BE2C (cell line): ENCODE results near the gene SNX30.

Experiments used
- DNase-seq: peaks from one replicate; pipeline ENCODE4 v3.0.0-alpha.2; 2020
- H3K27me3 ChIP-seq: fragments of 250-450 bp; sonication (Bioruptor Pico); 2 replicates; pipeline ENCODE4 v1.5.1; 2020; ENCODE audit warnings: mild to moderate bottlenecking
- H3K36me3 ChIP-seq: fragments of 250-450 bp; sonication (Bioruptor Pico); 2 replicates; pipeline ENCODE4 v1.5.1; 2020; ENCODE audit warnings: mild to moderate bottlenecking
- H3K4me1 ChIP-seq: fragments of 250-450 bp; sonication (Bioruptor Pico); 2 replicates; pipeline ENCODE4 v1.5.1; 2020
- H3K4me3 ChIP-seq: 2 replicates; pipeline ENCODE4 v1.5.1; 2011; ENCODE audit warnings: low read depth, low read length
- H3K9me3 ChIP-seq: fragments of 250-450 bp; sonication (Bioruptor Pico); 2 replicates; pipeline ENCODE4 v1.5.1; 2020
- TF ChIP-seq, protein P1 (sequence below): IDR thresholded peaks from 2 replicates; pipeline ENCODE4 v1.5.1; 2012; ENCODE audit warnings: mild to moderate bottlenecking, low read depth, low read length

The SNX30 gene

DNA sequence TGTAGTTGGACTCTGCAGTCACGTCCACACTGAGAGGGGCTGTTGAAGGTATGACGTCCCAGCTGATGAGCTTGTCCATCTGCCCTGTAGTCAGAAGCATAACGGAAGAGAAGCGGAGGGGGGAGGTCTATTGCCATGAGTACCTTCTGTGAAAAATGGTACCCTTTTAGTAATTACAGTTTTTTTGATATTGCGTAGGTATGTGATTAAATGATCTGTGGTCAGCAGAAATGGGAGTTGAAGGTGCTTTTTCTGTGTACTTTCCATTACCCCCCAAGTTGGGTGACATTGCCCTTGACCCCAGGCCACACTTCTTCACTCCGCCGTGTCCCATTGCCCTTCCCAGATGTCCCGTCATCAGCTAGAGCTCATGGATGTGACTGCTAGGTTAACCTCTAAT, 45.9 kb downstream of the SNX30 start:
- TF ChIP-seq, protein P1, sequence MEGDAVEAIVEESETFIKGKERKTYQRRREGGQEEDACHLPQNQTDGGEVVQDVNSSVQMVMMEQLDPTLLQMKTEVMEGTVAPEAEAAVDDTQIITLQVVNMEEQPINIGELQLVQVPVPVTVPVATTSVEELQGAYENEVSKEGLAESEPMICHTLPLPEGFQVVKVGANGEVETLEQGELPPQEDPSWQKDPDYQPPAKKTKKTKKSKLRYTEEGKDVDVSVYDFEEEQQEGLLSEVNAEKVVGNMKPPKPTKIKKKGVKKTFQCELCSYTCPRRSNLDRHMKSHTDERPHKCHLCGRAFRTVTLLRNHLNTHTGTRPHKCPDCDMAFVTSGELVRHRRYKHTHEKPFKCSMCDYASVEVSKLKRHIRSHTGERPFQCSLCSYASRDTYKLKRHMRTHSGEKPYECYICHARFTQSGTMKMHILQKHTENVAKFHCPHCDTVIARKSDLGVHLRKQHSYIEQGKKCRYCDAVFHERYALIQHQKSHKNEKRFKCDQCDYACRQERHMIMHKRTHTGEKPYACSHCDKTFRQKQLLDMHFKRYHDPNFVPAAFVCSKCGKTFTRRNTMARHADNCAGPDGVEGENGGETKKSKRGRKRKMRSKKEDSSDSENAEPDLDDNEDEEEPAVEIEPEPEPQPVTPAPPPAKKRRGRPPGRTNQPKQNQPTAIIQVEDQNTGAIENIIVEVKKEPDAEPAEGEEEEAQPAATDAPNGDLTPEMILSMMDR = no peak
- Histone ChIP-seq H3K4me1 (no peaks in the 10 kb centered on the region), H3K36me3 (no peaks in the 10 kb centered on the region), H3K4me3 (no peak overlapping the region), H3K9me3 (no peaks in the 10 kb centered on the region), H3K27me3 (no peaks in the 10 kb centered on the region)
- no peak for DNase-seq

DNA sequence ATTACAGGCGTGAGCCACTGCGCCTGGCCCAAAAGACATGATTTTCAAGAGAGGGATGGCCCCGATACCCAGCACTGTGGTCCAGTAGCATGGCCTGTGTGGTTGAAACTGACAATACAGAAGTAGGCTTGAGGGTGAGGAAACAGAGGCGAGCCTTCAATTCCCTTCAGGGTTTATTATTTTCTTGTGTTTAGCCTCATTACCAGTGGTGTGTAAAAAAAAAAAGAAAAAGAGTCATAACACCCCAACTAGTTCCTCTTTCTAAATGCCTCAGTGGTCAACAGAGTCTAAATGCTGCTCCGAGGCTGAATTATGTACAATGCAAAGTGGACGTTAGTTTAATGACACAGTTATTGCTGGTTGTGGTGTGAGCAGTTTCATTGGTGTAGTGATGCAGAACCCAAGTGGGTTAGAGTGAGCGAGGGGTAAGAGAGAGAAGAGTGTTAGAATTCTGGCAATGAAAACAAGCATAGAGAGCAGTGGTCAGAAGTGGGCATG, 58.8 kb downstream of the SNX30 start:
- DNase-seq = no peak

DNA sequence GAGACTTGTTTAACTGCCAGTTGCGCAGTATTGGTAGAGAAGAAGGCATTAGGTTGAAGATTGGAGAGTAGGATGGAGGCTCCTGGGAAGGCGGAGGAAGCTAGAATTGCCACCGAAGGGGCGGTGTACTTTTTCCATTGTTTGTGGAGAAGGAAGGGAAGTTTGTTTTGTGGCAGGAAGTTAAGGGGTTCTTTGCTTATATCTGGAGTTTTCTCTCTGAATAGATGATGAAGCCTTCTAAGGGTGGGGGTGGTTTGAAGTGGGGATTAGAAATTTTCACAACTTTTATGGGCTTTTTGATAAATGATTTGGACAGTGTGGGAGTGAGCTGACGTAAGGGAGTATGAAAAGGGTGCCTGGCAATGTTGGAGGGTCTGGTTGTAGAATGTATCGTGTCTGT, 59.3 kb downstream of the SNX30 start:
- H3K36me3 ChIP-seq = no peaks in the 10 kb centered on the region
- no peak overlapping the region for H3K4me3 ChIP-seq
- H3K27me3 ChIP-seq = no peaks in the 10 kb centered on the region
- no peaks in the 10 kb centered on the region for H3K4me1 ChIP-seq
- no peaks in the 10 kb centered on the region for H3K9me3 ChIP-seq
- TF ChIP-seq, protein P1 = no peak
- no peak for DNase-seq

More for the DNA sequence above, 58.8 kb downstream of the SNX30 start:
- TF ChIP-seq, protein P1 = no peak
- Histone ChIP-seq H3K9me3 (no peaks in the 10 kb centered on the region), H3K4me3 (no peak overlapping the region), H3K36me3 (no peaks in the 10 kb centered on the region), H3K4me1 (no peaks in the 10 kb centered on the region), H3K27me3 (no peaks in the 10 kb centered on the region)

DNA sequence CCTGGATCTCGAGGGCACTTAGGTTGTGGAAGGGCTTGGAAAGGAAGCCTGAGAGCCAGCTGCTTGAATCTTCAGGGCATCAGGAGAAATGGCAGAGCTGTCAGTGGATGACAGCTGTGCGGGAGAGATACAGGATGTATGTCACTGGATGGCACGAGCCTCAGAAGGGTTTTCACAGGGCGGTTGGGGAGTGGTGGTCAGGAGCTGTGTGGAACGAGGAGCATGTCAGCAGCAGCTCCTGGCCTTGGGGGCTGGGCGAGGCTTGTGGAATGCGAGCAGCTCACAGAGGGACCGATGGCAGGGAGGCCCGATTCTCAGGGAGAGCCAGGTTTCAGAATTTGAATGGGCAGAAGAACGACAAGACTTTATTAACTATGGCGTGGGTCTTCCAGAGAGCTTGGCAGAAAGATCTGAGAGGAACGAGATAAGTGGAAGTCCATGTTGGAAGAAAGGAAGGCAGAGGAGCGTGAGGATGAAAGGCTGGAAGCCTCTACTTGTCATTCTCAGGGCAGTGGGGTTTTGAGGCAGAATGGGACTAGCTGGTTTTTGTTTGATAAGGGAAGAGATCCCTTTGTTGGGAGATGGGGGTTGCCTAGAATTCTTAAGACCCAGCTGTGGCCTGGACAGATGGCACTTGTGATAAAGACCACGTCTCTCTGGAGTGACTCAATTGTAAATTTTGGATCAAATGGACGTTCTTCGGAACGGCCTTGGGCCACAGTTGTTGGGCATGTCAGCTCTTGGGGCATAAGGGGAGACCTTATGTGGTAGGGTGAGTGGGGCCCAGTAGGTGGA, 60.3 kb downstream of the SNX30 start:
- Histone ChIP-seq H3K36me3 (no peaks in the 10 kb centered on the region), H3K27me3 (no peaks in the 10 kb centered on the region), H3K4me1 (no peaks in the 10 kb centered on the region), H3K4me3 (no peak overlapping the region), H3K9me3 (no peaks in the 10 kb centered on the region)
- DNase-seq = no peak
- TF ChIP-seq, protein P1 = no peak

GRCh38 chr9:112811518-112811917, 61.0 kb downstream of the SNX30 start:
- Histone ChIP-seq H3K27me3 (no peaks in the 10 kb centered on the region), H3K4me1 (no peaks in the 10 kb centered on the region), H3K36me3 (no peaks in the 10 kb centered on the region), H3K4me3 (no peak overlapping the region), H3K9me3 (no peaks in the 10 kb centered on the region)
- TF ChIP-seq, protein P1 = no peak
- no peak for DNase-seq

- H3K36me3 ChIP-seq = no peaks in the 10 kb centered on the region
- TF ChIP-seq, protein P1 = no peak
- H3K4me1 ChIP-seq = no peaks in the 10 kb centered on the region
- DNase-seq = no peak
- H3K27me3 ChIP-seq = no peaks in the 10 kb centered on the region
- H3K9me3 ChIP-seq = no peaks in the 10 kb centered on the region
- H3K4me3 ChIP-seq = no peak overlapping the region
Measured at GRCh38 chr9:112815868-112816267, 65.3 kb downstream of the SNX30 start.
